Neural crest cell (in vitro differentiated cells): ENCODE data around the gene XPO1. TPM values are rescaled to one million over a fixed set of nuclear protein-coding genes. Genes with fewer than 3 reads are reported as not detected.

Source experiments
- DNase-seq: peaks from one replicate; pipeline ENCODE4 v3.0.0; 2021; ENCODE audit warnings: low read depth, mixed read lengths, low spot score
- H3K27ac Mint-ChIP-seq: one replicate; pipeline ENCODE4 v1.8.0; 2021; ENCODE audit warnings: mild to moderate bottlenecking, mixed read lengths; ENCODE audit not compliant: unreplicated experiment
- H3K27me3 Mint-ChIP-seq: 2 replicates; pipeline ENCODE4 v1.8.0; 2021; ENCODE audit warnings: low read depth, mild to moderate bottlenecking, mixed read lengths
- H3K36me3 Mint-ChIP-seq: 2 replicates; pipeline ENCODE4 v1.8.0; 2021; ENCODE audit warnings: low read depth, mild to moderate bottlenecking, mixed read lengths
- H3K4me1 Mint-ChIP-seq: 2 replicates; pipeline ENCODE4 v1.8.0; 2021; ENCODE audit warnings: mixed read lengths
- H3K4me3 Mint-ChIP-seq: one replicate; pipeline ENCODE4 v1.8.0; 2021; ENCODE audit warnings: mild to moderate bottlenecking, mixed read lengths
- H3K9me3 Mint-ChIP-seq: 2 replicates; pipeline ENCODE4 v1.8.0; 2021; ENCODE audit warnings: mixed read lengths
- CTCF ChIP-seq: fragments of 200-600 bp; sonication (generic); conservative IDR thresholded peaks from 2 replicates; pipeline ENCODE4 v1.5.0; 2021; ENCODE audit warnings: antibody characterized with exemption, mild to moderate bottlenecking
- total RNA-seq: library from RNA; stranded (reverse); gene quantifications from 2 replicates; pipeline ENCODE4 v1.2.1, GENCODE V29; 2021

XPO1 gene
- total RNA-seq, 1 donor from 2014 or later: 233 TPM

GRCh38 chr2:61537950-61538199 is 281 bp downstream of the XPO1 start:
- no peak for TF ChIP-seq CTCF
- Mint-ChIP-seq H3K36me3 (peaks cover 10% of the 10 kb centered on the region), H3K9me3 (no peaks in the 10 kb centered on the region), H3K4me3 (peak overlapping the region; percentile 95), H3K4me1 (peaks cover 42% of the 10 kb centered on the region), H3K27me3 (peaks cover 8% of the 10 kb centered on the region), H3K27ac (peak overlapping the region; percentile 100)
- no peak for DNase-seq

- H3K27me3 Mint-ChIP-seq: peaks cover 8% of the 10 kb centered on the region
- no peak for TF ChIP-seq CTCF
- peak; percentile 7 for DNase-seq
- H3K9me3 Mint-ChIP-seq: no peaks in the 10 kb centered on the region
- peak overlapping the region; percentile 95 for H3K4me3 Mint-ChIP-seq
- H3K36me3 Mint-ChIP-seq: peaks cover 10% of the 10 kb centered on the region
- H3K4me1 Mint-ChIP-seq: peaks cover 42% of the 10 kb centered on the region
- H3K27ac Mint-ChIP-seq: peak overlapping the region; percentile 95
These were observed 743 bp downstream of the XPO1 start for GRCh38 chr2:61537277-61537949.

GRCh38 chr2:61536572-61537276 is 1.4 kb downstream of the XPO1 start:
- Mint-ChIP-seq H3K4me1 (peaks cover 43% of the 10 kb centered on the region), H3K27ac (peak overlapping the region; percentile 95), H3K9me3 (no peaks in the 10 kb centered on the region), H3K4me3 (peak overlapping the region; percentile 95), H3K36me3 (peaks cover 10% of the 10 kb centered on the region), H3K27me3 (peaks cover 8% of the 10 kb centered on the region)
- TF ChIP-seq CTCF: no peak
- DNase-seq: peak; percentile 70

- DNase-seq: no peak
- H3K36me3 Mint-ChIP-seq: peaks cover 13% of the 10 kb centered on the region
- peak; percentile 20 for TF ChIP-seq CTCF
- H3K9me3 Mint-ChIP-seq: no peaks in the 10 kb centered on the region
- peaks cover 46% of the 10 kb centered on the region for H3K4me1 Mint-ChIP-seq
- H3K27ac Mint-ChIP-seq: peak overlapping the region; percentile 95
- peak overlapping the region; percentile 95 for H3K4me3 Mint-ChIP-seq
- H3K27me3 Mint-ChIP-seq: peaks cover 8% of the 10 kb centered on the region
These were observed 2.0 kb downstream of the XPO1 start for GRCh38 chr2:61536180-61536571.

- Mint-ChIP-seq H3K27ac (no peak overlapping the region), H3K4me1 (peaks cover 52% of the 10 kb centered on the region), H3K27me3 (peaks cover 8% of the 10 kb centered on the region), H3K9me3 (no peaks in the 10 kb centered on the region), H3K36me3 (peaks cover 13% of the 10 kb centered on the region), H3K4me3 (peak overlapping the region; percentile 95)
- DNase-seq: no peak
- no peak for TF ChIP-seq CTCF
These were observed 2.7 kb downstream of the XPO1 start for GRCh38 chr2:61535449-61535848.
